GM10248 (cell line): ENCODE results near the gene AP3B1.

Experiments
- CTCF ChIA-PET: fragments of 300-600 bp; sonication (Branson Sonifier 250); formaldehyde crosslinking; extraction: SDS; loops from one replicate; lab custom pipeline; 2021; ENCODE audit warnings: antibody characterized with exemption; lab: Yijun Ruan, JAX
- POLR2A ChIA-PET: fragments of 350-650 bp; sonication (Branson Sonifier 250); formaldehyde crosslinking; extraction: SDS; loops from one replicate; lab custom pipeline; 2020; ENCODE audit warnings: antibody characterized with exemption; lab: Yijun Ruan, JAX
- DNase-seq: peaks from one replicate; pipeline ENCODE4 v3.0.0; 2012; ENCODE audit errors: extremely low spot score
- CTCF ChIP-seq: IDR thresholded peaks from 2 replicates; pipeline ENCODE4 v1.5.1; 2012; ENCODE audit warnings: mild to moderate bottlenecking, low read depth; ENCODE audit errors: extremely low read depth, missing control alignments, control extremely low read depth

AP3B1 gene

GRCh38 chr5:78046006-78046405, 248.5 kb downstream of the AP3B1 start:
- no peak for TF ChIP-seq CTCF
- ChIA-PET CTCF (no interaction called here), POLR2A (no interaction called here)
- DNase-seq = no peak

- TF ChIP-seq CTCF = no peak
- POLR2A ChIA-PET = interaction anchor here (0.7 kb wide), 1 partner anchor 14 kb away, joined by 3 read pairs; no protein-coding TSS in a partner anchor
- CTCF ChIA-PET = interaction anchor here (1.2 to 1.5 kb wide), 3 partner anchors 10 to 73 kb away, joined by 3 to 6 read pairs (median 4); no protein-coding TSS in a partner anchor
- no peak for DNase-seq
These were observed 252.7 kb downstream of the AP3B1 start for GRCh38 chr5:78041805-78042204.

- POLR2A ChIA-PET = no interaction called here
- CTCF ChIA-PET = interaction anchor here (0.8 to 1.0 kb wide), 2 partner anchors 11 to 19 kb away, joined by 3 to 4 read pairs; no protein-coding TSS in a partner anchor
- no peak for DNase-seq
- TF ChIP-seq CTCF = no peak
These were observed 269.0 kb downstream of the AP3B1 start for GRCh38 chr5:78025540-78025939.

- POLR2A ChIA-PET = no interaction called here
- DNase-seq = no peak
- CTCF ChIA-PET = no interaction called here
- no peak for TF ChIP-seq CTCF
These were observed 274.8 kb downstream of the AP3B1 start for GRCh38 chr5:78019744-78020143.

GRCh38 chr5:78016863-78017529, 277.5 kb downstream of the AP3B1 start:
- ChIA-PET POLR2A (interaction anchor here (0.5 kb wide), 1 partner anchor 631 kb away, joined by 4 read pairs; the partner anchor contains the start of gene LHFPL2), CTCF (interaction anchor here (1.1 to 1.3 kb wide), 2 partner anchors 111 to 371 kb away, joined by 3 to 4 read pairs; no protein-coding TSS in a partner anchor)
- no peak for TF ChIP-seq CTCF
- no peak for DNase-seq

- CTCF ChIA-PET = interaction anchor here (1.0 to 1.4 kb wide), 3 partner anchors 9 to 25 kb away, joined by 3 to 4 read pairs (median 3); no protein-coding TSS in a partner anchor
- TF ChIP-seq CTCF = no peak
These were observed 284.5 kb downstream of the AP3B1 start for GRCh38 chr5:78009937-78010527.

More at GRCh38 chr5:78009937-78010527, 284.5 kb downstream of the AP3B1 start:
- POLR2A ChIA-PET = no interaction called here
- no peak for DNase-seq
